B cell (primary cell): ENCODE measurements around the gene CACNA2D1. TPM values are rescaled to one million over a fixed set of nuclear protein-coding genes. Genes with fewer than 3 reads are reported as not detected.

Source experiments
- ATAC-seq: fragments of 200-7000 bp; cut with Tn5 transposase; one replicate; pipeline ENCODE4 v1.10.0; 2021; ENCODE audit warnings: low read depth, mild to moderate bottlenecking, moderate number of reproducible peaks, moderate library complexity
- CTCF ChIA-PET: fragments of 350-600 bp; sonication (Branson Sonifier 250); formaldehyde crosslinking; loops from one replicate; lab custom pipeline; 2021; ENCODE audit warnings: antibody characterized with exemption, inconsistent platforms; lab: Charles Lee
- POLR2A ChIA-PET: fragments of 350-600 bp; sonication (Branson Sonifier 250); formaldehyde crosslinking; loops from one replicate; lab custom pipeline; 2021; ENCODE audit warnings: antibody characterized with exemption; lab: Charles Lee
- DNase-seq: peaks from one replicate; pipeline ENCODE4 v3.0.0; 2013
- H2AFZ ChIP-seq: 2 replicates; pipeline ENCODE4 v1.6.1; 2012; ENCODE audit warnings: mild to moderate bottlenecking, low read depth, low read length; ENCODE audit not compliant: insufficient read depth, poor library complexity, severe bottlenecking
- H3K27ac ChIP-seq, 2 donors: 1 replicate in 1 of 2; 2 replicates in 1 of 2; pipeline ENCODE4 v1.5.1; 2012 to 2013; ENCODE audit warnings: low read length in 2 of 2, mild to moderate bottlenecking in 2 of 2, moderate library complexity in 1 of 2
- H3K27me3 ChIP-seq, 4 experiments: fragments of 200-600 bp in 1 of 4; sonication (generic) in 1 of 4; replicated peaks in 1 of 4; 1 replicate in 2 of 4; 2 replicates in 2 of 4; pipeline versions ENCODE4 v1.6.1 to v1.7.0; 2013 to 2016; ENCODE audit warnings: low read length in 3 of 4, mild to moderate bottlenecking in 2 of 4, mixed read lengths in 1 of 4, moderate library complexity in 1 of 4; ENCODE audit not compliant: insufficient read depth in 4 of 4, control insufficient read depth in 3 of 4; ENCODE audit errors: control extremely low read depth in 1 of 4
- H3K36me3 ChIP-seq, 2 experiments: replicated peaks in 1 of 2; 1 replicate in 1 of 2; 2 replicates in 1 of 2; pipeline versions ENCODE4 v1.6.1 to v1.7.1; 2013; ENCODE audit warnings: low read length in 1 of 2; ENCODE audit not compliant: insufficient read depth in 2 of 2, control insufficient read depth in 1 of 2; ENCODE audit errors: control extremely low read depth in 1 of 2, extremely low read depth in 1 of 2
- H3K4me1 ChIP-seq, 2 donors: fragments of 200-600 bp in 1 of 2; sonication (generic) in 1 of 2; 1 replicate in 1 of 2; 2 replicates in 1 of 2; pipeline versions ENCODE4 v1.5.1 to v1.6.1; 2013 to 2017; ENCODE audit warnings: low read length in 2 of 2; ENCODE audit not compliant: control insufficient read depth in 2 of 2, insufficient read depth in 2 of 2
- H3K4me2 ChIP-seq: replicated peaks from 2 replicates; pipeline ENCODE3; 2012; ENCODE audit warnings: mild to moderate bottlenecking, low read depth, low read length; ENCODE audit not compliant: poor library complexity, severe bottlenecking
- H3K4me3 ChIP-seq, 5 experiments: fragments of 200-600 bp in 1 of 5; sonication (generic) in 1 of 5; 1 replicate in 3 of 5; 2 replicates in 2 of 5; pipeline versions ENCODE4 v1.5.1 to v1.7.0; 2011 to 2016; ENCODE audit warnings: low read length in 4 of 5, mild to moderate bottlenecking in 4 of 5, low read depth in 2 of 5, control low read depth in 1 of 5, moderate library complexity in 1 of 5; ENCODE audit not compliant: insufficient read depth in 1 of 5; ENCODE audit errors: control extremely low read depth in 1 of 5, extremely low read depth in 1 of 5
- H3K79me2 ChIP-seq: fragments of 200-600 bp; sonication (generic); one replicate; pipeline ENCODE4 v1.6.0; 2016; ENCODE audit warnings: low read length; ENCODE audit not compliant: control insufficient read depth, insufficient read depth
- H3K9ac ChIP-seq: fragments of 200-600 bp; sonication (generic); 2 replicates; pipeline ENCODE4 v1.6.1; 2017; ENCODE audit warnings: mild to moderate bottlenecking, low read length, moderate library complexity
- H3K9me3 ChIP-seq, 3 donors: one replicate each; pipeline versions ENCODE4 v1.6.1 to v1.7.1; 2013; ENCODE audit warnings: low read length in 2 of 3; ENCODE audit not compliant: control insufficient read depth in 2 of 3, insufficient read depth in 1 of 3; ENCODE audit errors: control extremely low read depth in 1 of 3
- H4K20me1 ChIP-seq: 2 replicates; pipeline ENCODE4 v1.6.0; 2012; ENCODE audit warnings: mild to moderate bottlenecking, low read length; ENCODE audit not compliant: insufficient read depth, control insufficient read depth, poor library complexity, severe bottlenecking
- H3K27ac Mint-ChIP-seq: one replicate; pipeline ENCODE4 v1.8.0; 2021; ENCODE audit warnings: mixed read lengths
- H3K27me3 Mint-ChIP-seq: one replicate; pipeline ENCODE4 v1.8.0; 2021; ENCODE audit warnings: mixed read lengths
- H3K4me1 Mint-ChIP-seq: one replicate; pipeline ENCODE4 v1.8.0; 2021; ENCODE audit warnings: mixed read lengths
- H3K4me3 Mint-ChIP-seq: one replicate; pipeline ENCODE4 v1.8.0; 2021; ENCODE audit warnings: mixed read lengths
- H3K9me3 Mint-ChIP-seq: one replicate; pipeline ENCODE4 v1.8.0; 2022; ENCODE audit warnings: mixed read lengths; ENCODE audit not compliant: insufficient read depth
- EZH2 ChIP-seq: IDR thresholded peaks from 2 replicates; pipeline ENCODE4 v1.6.1; 2012; ENCODE audit warnings: borderline replicate concordance, low read depth, mild to moderate bottlenecking, moderate library complexity, low read length; ENCODE audit not compliant: insufficient read depth, poor library complexity, severe bottlenecking
- WGBS: methylation state at CpG from one replicate; pipeline ENCODE4 v1.1.5; 2013; ENCODE audit warnings: missing lambda C conversion rate; ENCODE audit not compliant: insufficient coverage; 5-methylcytosine and 5-hydroxymethylcytosine counted together
- intact Hi-C: fragments of 100-400 bp; cut with micrococcal nuclease; formaldehyde crosslinking; loops from one replicate; pipeline ENCODE4 v1.10.0; 2022
- polyA plus RNA-seq: library from polyadenylated mRNA; depleted of rRNA; stranded (reverse); fragments of >200 nt; gene quantifications from 2 replicates; pipeline ENCODE4 v1.2.3, GENCODE V29; 2012
- total RNA-seq, 2 donors: library from RNA; stranded (reverse); fragments of 120-200 nt in 1 of 2; gene quantifications; 1 replicate in 1 of 2; 2 replicates in 1 of 2; pipeline versions ENCODE4 v1.2.3 to v1.2.4, GENCODE V29; 2013 to 2022
- TF ChIP-seq, protein P1 (sequence below): fragments of 200-600 bp; IDR thresholded peaks from one replicate; pipeline ENCODE4 v1.8.0; 2022; ENCODE audit warnings: antibody characterized with exemption, mild to moderate bottlenecking

CACNA2D1 gene
- total and polyA plus RNA-seq, 2 donors (not counting 1 experiment from before 2014, with no cell fraction given) = not detected

DNA sequence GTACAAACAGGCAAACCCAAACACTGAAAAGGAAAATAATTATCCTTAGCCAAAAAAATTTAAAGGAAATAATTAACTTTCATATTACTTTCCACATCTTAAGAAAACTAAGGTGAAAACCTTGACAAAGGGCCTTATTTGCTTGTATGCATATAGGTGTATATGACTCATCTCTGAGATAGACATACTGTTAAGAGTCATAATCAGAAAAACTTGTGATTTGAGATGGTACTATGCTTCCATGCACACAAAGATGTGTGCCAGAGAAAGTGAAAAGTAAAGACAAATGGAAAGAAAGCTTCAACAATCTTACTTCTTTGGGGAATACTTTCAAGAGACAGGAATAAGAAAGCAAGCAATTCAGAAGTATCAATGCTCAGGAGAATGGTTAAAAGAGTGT is 3.3 kb upstream of the CACNA2D1 start:
- Histone ChIP-seq H3K4me3 (no peak overlapping the region), H3K9ac (no peak overlapping the region), H3K4me2 (no peak overlapping the region), H4K20me1 (no peaks in the 10 kb centered on the region), H3K27me3 (peaks cover 0 to 17% (median 4%) of the 10 kb centered on the region in 4 experiments), H3K36me3 (no peaks in the 10 kb centered on the region), H3K79me2 (no peaks in the 10 kb centered on the region), H3K9me3 (peaks cover 0 to 6% (median 0%) of the 10 kb centered on the region in 3 donors), H2AFZ (no peak overlapping the region), H3K27ac (no peak overlapping the region), H3K4me1 (peaks cover 0 to 9% of the 10 kb centered on the region in 2 donors)
- ATAC-seq (no peak), DNase-seq (no peak)
- Mint-ChIP-seq H3K27me3 (peaks cover 27% of the 10 kb centered on the region), H3K9me3 (no peaks in the 10 kb centered on the region), H3K4me1 (peaks cover 5% of the 10 kb centered on the region), H3K4me3 (no peak overlapping the region), H3K27ac (no peak overlapping the region)
- POLR2A ChIA-PET = no interaction called here
- intact Hi-C loops = no loop called here
- TF ChIP-seq, protein P1, sequence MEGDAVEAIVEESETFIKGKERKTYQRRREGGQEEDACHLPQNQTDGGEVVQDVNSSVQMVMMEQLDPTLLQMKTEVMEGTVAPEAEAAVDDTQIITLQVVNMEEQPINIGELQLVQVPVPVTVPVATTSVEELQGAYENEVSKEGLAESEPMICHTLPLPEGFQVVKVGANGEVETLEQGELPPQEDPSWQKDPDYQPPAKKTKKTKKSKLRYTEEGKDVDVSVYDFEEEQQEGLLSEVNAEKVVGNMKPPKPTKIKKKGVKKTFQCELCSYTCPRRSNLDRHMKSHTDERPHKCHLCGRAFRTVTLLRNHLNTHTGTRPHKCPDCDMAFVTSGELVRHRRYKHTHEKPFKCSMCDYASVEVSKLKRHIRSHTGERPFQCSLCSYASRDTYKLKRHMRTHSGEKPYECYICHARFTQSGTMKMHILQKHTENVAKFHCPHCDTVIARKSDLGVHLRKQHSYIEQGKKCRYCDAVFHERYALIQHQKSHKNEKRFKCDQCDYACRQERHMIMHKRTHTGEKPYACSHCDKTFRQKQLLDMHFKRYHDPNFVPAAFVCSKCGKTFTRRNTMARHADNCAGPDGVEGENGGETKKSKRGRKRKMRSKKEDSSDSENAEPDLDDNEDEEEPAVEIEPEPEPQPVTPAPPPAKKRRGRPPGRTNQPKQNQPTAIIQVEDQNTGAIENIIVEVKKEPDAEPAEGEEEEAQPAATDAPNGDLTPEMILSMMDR = no peak
- TF ChIP-seq EZH2 = no peak
- CTCF ChIA-PET = no interaction called here

DNA sequence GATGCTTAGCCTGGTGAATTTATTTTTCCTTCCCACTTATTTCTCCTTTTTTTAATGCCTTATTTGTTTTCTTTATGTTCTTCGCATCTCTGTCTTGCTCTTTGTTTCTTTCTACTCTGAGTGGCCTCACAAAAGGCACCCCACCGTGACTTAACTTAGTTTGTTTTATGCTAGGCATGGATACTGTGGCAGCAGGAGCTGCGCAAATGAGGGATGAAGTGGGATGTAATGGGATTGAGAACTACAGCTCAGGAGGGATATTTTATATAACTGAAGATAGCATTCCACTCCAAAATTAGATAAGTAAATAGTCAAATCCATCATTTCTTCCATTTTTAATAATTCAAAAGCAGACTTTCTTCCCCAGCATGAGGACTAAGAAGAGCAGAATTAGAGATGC is 1.7 kb upstream of the CACNA2D1 start:
- H3K4me3 ChIP-seq = no peak overlapping the region
- H2AFZ ChIP-seq = no peak overlapping the region
- ATAC-seq = no peak
- Mint-ChIP-seq H3K9me3 (no peaks in the 10 kb centered on the region), H3K4me3 (no peak overlapping the region), H3K4me1 (peaks cover 5% of the 10 kb centered on the region), H3K27me3 (peaks cover 38% of the 10 kb centered on the region), H3K27ac (no peak overlapping the region)
- peaks cover 0 to 9% of the 10 kb centered on the region in 2 donors for H3K4me1 ChIP-seq
- TF ChIP-seq, protein P1 = no peak
- TF ChIP-seq EZH2 = no peak
- H4K20me1 ChIP-seq = no peaks in the 10 kb centered on the region
- no peak overlapping the region for H3K27ac ChIP-seq
- no peak overlapping the region for H3K9ac ChIP-seq
- ChIA-PET CTCF (no interaction called here), POLR2A (no interaction called here)
- H3K27me3 ChIP-seq = peaks cover 0 to 18% (median 9%) of the 10 kb centered on the region in 4 experiments
- intact Hi-C loops = no loop called here
- DNase-seq = no peak
- H3K4me2 ChIP-seq = no peak overlapping the region
- H3K36me3 ChIP-seq = no peaks in the 10 kb centered on the region
- WGBS = no CpG with 5 or more reads among the region's 3 CpGs
- H3K9me3 ChIP-seq = peaks cover 0 to 6% (median 0%) of the 10 kb centered on the region in 3 donors
- no peaks in the 10 kb centered on the region for H3K79me2 ChIP-seq
